HepG2 (cell line): ENCODE data around the gene PRDX5. TPM values are rescaled to one million over a fixed set of nuclear protein-coding genes. Genes with fewer than 3 reads are reported as not detected.
A peak's percentile ranks its signal among the peaks of the same experiment; 100 is the strongest.

ENCODE experiments used
- CCAR2 ChIP-seq: fragments of 200-400 bp; formaldehyde crosslinking; optimal IDR thresholded peaks from 2 replicates; pipeline ENCODE3; 2018; ENCODE audit warnings: low read depth, mild to moderate bottlenecking, low read length, moderate library complexity
- ELF3 ChIP-seq: IDR thresholded peaks from 2 replicates; pipeline ENCODE4 v1.6.1; 2016; ENCODE audit warnings: missing genetic modification reagents, missing compliant biosample characterization
- MTA1 ChIP-seq: sonication (generic); formaldehyde crosslinking; IDR thresholded peaks from 2 replicates; pipeline ENCODE4 v1.4.0; 2020; ENCODE audit warnings: missing genetic modification reagents, mild to moderate bottlenecking, borderline replicate concordance
- MTF1 ChIP-seq: sonication (generic); formaldehyde crosslinking; IDR thresholded peaks from 2 replicates; pipeline ENCODE4 v1.5.0; 2020; ENCODE audit warnings: missing genetic modification reagents
- RAD21 ChIP-seq: fragments of 450-650 bp; formaldehyde crosslinking; IDR thresholded peaks from 2 replicates; pipeline ENCODE4 v1.5.0; 2020; ENCODE audit warnings: mild to moderate bottlenecking
- SAP130 ChIP-seq: IDR thresholded peaks from 2 replicates; pipeline ENCODE4 v1.6.1; 2016; ENCODE audit warnings: low read depth
- ZNF180 ChIP-seq: sonication (generic); formaldehyde crosslinking; IDR thresholded peaks from 2 replicates; pipeline ENCODE4 v1.4.0; 2020; ENCODE audit warnings: low read depth, missing genetic modification reagents, borderline replicate concordance
- ZNF317 ChIP-seq: sonication (generic); formaldehyde crosslinking; IDR thresholded peaks from 2 replicates; pipeline ENCODE4 v1.5.0; 2020; ENCODE audit warnings: mild to moderate bottlenecking, missing genetic modification reagents
- polyA plus RNA-seq, 8 experiments: library from polyadenylated mRNA; depleted of rRNA in 3 of 8; stranded (reverse) in 7 of 8; unstranded in 1 of 8; fragments of >200 nt; fragmentation: Illumina TruSeq in 4 of 8; extraction: Trizol in 4 of 8; gene quantifications; 2 replicates each; pipeline versions ENCODE4 v1.2.1 to v1.2.3, GENCODE V29; 2011 to 2016; ENCODE audit warnings: low read depth in 4 of 8, missing spikeins in 1 of 8, mixed read lengths in 1 of 8; ENCODE audit not compliant: insufficient read depth in 1 of 8
- total RNA-seq, 5 experiments: library from RNA; depleted of rRNA; stranded (reverse); fragments of >200 nt; fragmentation: Illumina TruSeq; extraction: Trizol; gene quantifications; 2 replicates each; pipeline ENCODE4 v1.2.3, GENCODE V29; 2016; ENCODE audit warnings: low read depth in 1 of 5
- TF ChIP-seq, protein P1 (sequence below): sonication (generic); formaldehyde crosslinking; IDR thresholded peaks from 2 replicates; pipeline ENCODE4 v1.9.0; 2021; ENCODE audit warnings: mild to moderate bottlenecking, missing genetic modification reagents
- TF ChIP-seq, protein P2 (sequence below): sonication (generic); formaldehyde crosslinking; IDR thresholded peaks from 2 replicates; pipeline ENCODE4 v1.5.0; 2020; ENCODE audit warnings: mild to moderate bottlenecking, low read depth, missing genetic modification reagents, borderline replicate concordance
- TF ChIP-seq, protein P3 (sequence below): sonication (generic); IDR thresholded peaks from 2 replicates; pipeline ENCODE4 v1.6.1; 2016; ENCODE audit warnings: low read depth, borderline replicate concordance
- TF ChIP-seq, protein P4 (sequence below): sonication (generic); formaldehyde crosslinking; IDR thresholded peaks from 2 replicates; pipeline ENCODE4 v1.5.1; 2020; ENCODE audit warnings: mild to moderate bottlenecking, missing genetic modification reagents, moderate library complexity
- TF ChIP-seq, protein P5 (sequence below): sonication (generic); formaldehyde crosslinking; IDR thresholded peaks from 2 replicates; pipeline ENCODE4 v1.5.1; 2020; ENCODE audit warnings: missing genetic modification reagents, mild to moderate bottlenecking, borderline replicate concordance

The PRDX5 gene
- total and polyA plus RNA-seq, 2 of the 13 experiments (the other 11 are each of a cell fraction or from before 2014, with no cell fraction given) = 215 to 311 TPM

DNA sequence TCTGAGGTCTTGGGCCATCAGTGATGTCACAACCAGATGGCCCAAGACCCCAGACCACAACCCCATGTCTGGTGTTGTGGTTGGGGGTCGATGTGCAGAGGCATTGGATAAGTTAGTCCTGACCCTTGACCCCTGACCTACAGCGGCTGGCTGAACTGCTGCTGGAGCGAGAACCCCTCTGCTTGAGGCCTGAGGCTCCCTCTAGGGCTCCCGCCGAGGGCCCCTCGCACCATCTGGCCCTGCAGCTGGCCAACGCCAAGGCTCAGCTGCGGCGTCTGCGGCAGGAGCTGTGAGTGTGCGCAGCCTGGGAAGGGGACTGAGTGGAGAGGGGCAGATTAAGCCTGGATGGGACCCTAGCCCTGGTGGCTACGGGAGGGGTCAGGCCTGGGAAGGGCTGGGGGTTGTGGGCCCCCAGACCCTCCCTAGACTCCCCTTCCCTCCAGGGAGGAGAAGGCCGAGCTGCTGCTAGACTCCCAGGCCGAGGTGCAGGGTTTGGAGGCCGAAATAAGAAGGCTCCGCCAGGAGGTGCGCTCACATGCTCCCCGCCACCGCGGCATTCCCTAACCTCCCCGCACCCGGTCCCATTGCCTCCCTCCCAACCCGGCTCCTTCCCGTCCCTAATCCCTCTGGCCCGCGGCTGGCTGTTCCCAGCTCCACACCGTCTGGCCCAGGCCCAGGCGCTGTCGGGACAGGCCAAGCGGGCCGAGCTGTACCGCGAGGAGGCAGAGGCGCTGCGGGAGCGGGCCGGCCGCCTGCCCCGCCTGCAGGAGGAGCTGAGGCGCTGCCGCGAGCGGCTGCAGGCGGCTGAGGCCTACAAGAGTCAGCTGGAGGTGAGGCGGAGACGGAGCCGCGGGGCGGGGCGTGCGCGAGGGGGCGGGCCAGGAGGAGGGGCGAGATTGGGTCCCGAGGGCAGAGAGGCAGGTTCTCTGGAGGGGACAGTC lies 24.2 kb downstream of the PRDX5 start (continued):
- TF ChIP-seq, protein P1, sequence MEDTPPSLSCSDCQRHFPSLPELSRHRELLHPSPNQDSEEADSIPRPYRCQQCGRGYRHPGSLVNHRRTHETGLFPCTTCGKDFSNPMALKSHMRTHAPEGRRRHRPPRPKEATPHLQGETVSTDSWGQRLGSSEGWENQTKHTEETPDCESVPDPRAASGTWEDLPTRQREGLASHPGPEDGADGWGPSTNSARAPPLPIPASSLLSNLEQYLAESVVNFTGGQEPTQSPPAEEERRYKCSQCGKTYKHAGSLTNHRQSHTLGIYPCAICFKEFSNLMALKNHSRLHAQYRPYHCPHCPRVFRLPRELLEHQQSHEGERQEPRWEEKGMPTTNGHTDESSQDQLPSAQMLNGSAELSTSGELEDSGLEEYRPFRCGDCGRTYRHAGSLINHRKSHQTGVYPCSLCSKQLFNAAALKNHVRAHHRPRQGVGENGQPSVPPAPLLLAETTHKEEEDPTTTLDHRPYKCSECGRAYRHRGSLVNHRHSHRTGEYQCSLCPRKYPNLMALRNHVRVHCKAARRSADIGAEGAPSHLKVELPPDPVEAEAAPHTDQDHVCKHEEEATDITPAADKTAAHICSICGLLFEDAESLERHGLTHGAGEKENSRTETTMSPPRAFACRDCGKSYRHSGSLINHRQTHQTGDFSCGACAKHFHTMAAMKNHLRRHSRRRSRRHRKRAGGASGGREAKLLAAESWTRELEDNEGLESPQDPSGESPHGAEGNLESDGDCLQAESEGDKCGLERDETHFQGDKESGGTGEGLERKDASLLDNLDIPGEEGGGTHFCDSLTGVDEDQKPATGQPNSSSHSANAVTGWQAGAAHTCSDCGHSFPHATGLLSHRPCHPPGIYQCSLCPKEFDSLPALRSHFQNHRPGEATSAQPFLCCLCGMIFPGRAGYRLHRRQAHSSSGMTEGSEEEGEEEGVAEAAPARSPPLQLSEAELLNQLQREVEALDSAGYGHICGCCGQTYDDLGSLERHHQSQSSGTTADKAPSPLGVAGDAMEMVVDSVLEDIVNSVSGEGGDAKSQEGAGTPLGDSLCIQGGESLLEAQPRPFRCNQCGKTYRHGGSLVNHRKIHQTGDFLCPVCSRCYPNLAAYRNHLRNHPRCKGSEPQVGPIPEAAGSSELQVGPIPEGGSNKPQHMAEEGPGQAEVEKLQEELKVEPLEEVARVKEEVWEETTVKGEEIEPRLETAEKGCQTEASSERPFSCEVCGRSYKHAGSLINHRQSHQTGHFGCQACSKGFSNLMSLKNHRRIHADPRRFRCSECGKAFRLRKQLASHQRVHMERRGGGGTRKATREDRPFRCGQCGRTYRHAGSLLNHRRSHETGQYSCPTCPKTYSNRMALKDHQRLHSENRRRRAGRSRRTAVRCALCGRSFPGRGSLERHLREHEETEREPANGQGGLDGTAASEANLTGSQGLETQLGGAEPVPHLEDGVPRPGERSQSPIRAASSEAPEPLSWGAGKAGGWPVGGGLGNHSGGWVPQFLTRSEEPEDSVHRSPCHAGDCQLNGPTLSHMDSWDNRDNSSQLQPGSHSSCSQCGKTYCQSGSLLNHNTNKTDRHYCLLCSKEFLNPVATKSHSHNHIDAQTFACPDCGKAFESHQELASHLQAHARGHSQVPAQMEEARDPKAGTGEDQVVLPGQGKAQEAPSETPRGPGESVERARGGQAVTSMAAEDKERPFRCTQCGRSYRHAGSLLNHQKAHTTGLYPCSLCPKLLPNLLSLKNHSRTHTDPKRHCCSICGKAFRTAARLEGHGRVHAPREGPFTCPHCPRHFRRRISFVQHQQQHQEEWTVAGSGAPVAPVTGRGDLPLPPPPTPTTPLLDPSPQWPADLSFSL = no peak
- TF ChIP-seq MTF1 = no peak
- TF ChIP-seq, protein P2, sequence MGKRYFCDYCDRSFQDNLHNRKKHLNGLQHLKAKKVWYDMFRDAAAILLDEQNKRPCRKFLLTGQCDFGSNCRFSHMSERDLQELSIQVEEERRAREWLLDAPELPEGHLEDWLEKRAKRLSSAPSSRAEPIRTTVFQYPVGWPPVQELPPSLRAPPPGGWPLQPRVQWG (CRISPR knock-in tag) = no peak
- TF ChIP-seq ZNF317 (CRISPR knock-in tag) = no peak
- TF ChIP-seq MTA1 (CRISPR knock-in tag) = no peak
- no peak for TF ChIP-seq ELF3 (CRISPR knock-in tag)
- TF ChIP-seq CCAR2 = no peak
- TF ChIP-seq, protein P3, sequence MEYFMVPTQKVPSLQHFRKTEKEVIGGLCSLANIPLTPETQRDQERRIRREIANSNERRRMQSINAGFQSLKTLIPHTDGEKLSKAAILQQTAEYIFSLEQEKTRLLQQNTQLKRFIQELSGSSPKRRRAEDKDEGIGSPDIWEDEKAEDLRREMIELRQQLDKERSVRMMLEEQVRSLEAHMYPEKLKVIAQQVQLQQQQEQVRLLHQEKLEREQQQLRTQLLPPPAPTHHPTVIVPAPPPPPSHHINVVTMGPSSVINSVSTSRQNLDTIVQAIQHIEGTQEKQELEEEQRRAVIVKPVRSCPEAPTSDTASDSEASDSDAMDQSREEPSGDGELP = peak; percentile 94; the same call in 1 of the 2 replicates
- TF ChIP-seq, protein P4, sequence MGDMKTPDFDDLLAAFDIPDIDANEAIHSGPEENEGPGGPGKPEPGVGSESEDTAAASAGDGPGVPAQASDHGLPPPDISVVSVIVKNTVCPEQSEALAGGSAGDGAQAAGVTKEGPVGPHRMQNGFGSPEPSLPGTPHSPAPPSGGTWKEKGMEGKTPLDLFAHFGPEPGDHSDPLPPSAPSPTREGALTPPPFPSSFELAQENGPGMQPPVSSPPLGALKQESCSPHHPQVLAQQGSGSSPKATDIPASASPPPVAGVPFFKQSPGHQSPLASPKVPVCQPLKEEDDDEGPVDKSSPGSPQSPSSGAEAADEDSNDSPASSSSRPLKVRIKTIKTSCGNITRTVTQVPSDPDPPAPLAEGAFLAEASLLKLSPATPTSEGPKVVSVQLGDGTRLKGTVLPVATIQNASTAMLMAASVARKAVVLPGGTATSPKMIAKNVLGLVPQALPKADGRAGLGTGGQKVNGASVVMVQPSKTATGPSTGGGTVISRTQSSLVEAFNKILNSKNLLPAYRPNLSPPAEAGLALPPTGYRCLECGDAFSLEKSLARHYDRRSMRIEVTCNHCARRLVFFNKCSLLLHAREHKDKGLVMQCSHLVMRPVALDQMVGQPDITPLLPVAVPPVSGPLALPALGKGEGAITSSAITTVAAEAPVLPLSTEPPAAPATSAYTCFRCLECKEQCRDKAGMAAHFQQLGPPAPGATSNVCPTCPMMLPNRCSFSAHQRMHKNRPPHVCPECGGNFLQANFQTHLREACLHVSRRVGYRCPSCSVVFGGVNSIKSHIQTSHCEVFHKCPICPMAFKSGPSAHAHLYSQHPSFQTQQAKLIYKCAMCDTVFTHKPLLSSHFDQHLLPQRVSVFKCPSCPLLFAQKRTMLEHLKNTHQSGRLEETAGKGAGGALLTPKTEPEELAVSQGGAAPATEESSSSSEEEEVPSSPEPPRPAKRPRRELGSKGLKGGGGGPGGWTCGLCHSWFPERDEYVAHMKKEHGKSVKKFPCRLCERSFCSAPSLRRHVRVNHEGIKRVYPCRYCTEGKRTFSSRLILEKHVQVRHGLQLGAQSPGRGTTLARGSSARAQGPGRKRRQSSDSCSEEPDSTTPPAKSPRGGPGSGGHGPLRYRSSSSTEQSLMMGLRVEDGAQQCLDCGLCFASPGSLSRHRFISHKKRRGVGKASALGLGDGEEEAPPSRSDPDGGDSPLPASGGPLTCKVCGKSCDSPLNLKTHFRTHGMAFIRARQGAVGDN (CRISPR knock-in tag) = peak; percentile 76
- TF ChIP-seq, protein P5, sequence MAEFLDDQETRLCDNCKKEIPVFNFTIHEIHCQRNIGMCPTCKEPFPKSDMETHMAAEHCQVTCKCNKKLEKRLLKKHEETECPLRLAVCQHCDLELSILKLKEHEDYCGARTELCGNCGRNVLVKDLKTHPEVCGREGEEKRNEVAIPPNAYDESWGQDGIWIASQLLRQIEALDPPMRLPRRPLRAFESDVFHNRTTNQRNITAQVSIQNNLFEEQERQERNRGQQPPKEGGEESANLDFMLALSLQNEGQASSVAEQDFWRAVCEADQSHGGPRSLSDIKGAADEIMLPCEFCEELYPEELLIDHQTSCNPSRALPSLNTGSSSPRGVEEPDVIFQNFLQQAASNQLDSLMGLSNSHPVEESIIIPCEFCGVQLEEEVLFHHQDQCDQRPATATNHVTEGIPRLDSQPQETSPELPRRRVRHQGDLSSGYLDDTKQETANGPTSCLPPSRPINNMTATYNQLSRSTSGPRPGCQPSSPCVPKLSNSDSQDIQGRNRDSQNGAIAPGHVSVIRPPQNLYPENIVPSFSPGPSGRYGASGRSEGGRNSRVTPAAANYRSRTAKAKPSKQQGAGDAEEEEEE = no peak
- TF ChIP-seq SAP130 (CRISPR knock-in tag) = peak; percentile 53; the same call in 1 of the 2 replicates
- no peak for TF ChIP-seq ZNF180
- TF ChIP-seq RAD21 = peak; percentile 49; the same call in 1 of the 2 replicates
